VCaP (cell line): ENCODE data around the gene CRYBG1.

ENCODE experiments used
- H3K27ac ChIP-seq: fragments of 450-650 bp; 2 replicates; pipeline ENCODE4 v1.5.1; 2017
- CTCF ChIP-seq: fragments of 450-650 bp; conservative IDR thresholded peaks from 2 replicates; pipeline ENCODE4 v1.5.1; 2017; ENCODE audit warnings: mild to moderate bottlenecking, moderate library complexity

The CRYBG1 gene

GRCh38 chr6:106520711-106521401 lies 160.3 kb downstream of the CRYBG1 start:
- H3K27ac ChIP-seq: peak overlapping the region; percentile 100; the same call in 1 of the 2 replicates
- no peak for TF ChIP-seq CTCF

- peak overlapping the region; percentile 69 for H3K27ac ChIP-seq
- TF ChIP-seq CTCF: no peak
Measured at GRCh38 chr6:106522562-106523250, 162.2 kb downstream of the CRYBG1 start.

GRCh38 chr6:106525107-106525881 lies 164.8 kb downstream of the CRYBG1 start:
- TF ChIP-seq CTCF: no peak
- H3K27ac ChIP-seq: peak overlapping the region; percentile 69

GRCh38 chr6:106525882-106526275 lies 165.4 kb downstream of the CRYBG1 start:
- peak overlapping the region; percentile 69 for H3K27ac ChIP-seq
- no peak for TF ChIP-seq CTCF

- TF ChIP-seq CTCF: no peak
- H3K27ac ChIP-seq: peak overlapping the region; percentile 69
Measured at GRCh38 chr6:106527117-106527516, 166.6 kb downstream of the CRYBG1 start.

- H3K27ac ChIP-seq: peak overlapping the region; percentile 69
- no peak for TF ChIP-seq CTCF
Measured at GRCh38 chr6:106527979-106528378, 167.5 kb downstream of the CRYBG1 start.

- peak overlapping the region; percentile 69 for H3K27ac ChIP-seq
- TF ChIP-seq CTCF: no peak
Measured at GRCh38 chr6:106528521-106528920, 168.0 kb downstream of the CRYBG1 start.
